CD4-positive, CD25-positive, alpha-beta regulatory T cell (primary cell): ENCODE data around the gene ERCC6. TPM values are rescaled to one million over a fixed set of nuclear protein-coding genes. Genes with fewer than 3 reads are reported as not detected.

Experiments used
- ATAC-seq, 2 donors: fragments of 150-1000 bp; cut with Tn5 transposase; one replicate each; pipeline ENCODE4 v1.10.0; 2021; ENCODE audit warnings: low read depth in 2 of 2, moderate number of reproducible peaks in 2 of 2, moderate library complexity in 1 of 2
- DNase-seq, 3 donors: peaks; one replicate each; pipeline versions ENCODE4 v3.0.0 to v3.0.0-alpha.2; 2012 to 2022; ENCODE audit warnings: mixed read lengths in 1 of 3
- H3K27ac ChIP-seq: one replicate; pipeline ENCODE4 v1.7.0; 2013; ENCODE audit warnings: mild to moderate bottlenecking, low read length; ENCODE audit not compliant: insufficient read depth, poor library complexity, severe bottlenecking
- H3K27me3 ChIP-seq: one replicate; pipeline ENCODE4 v1.7.0; 2013; ENCODE audit warnings: low read length; ENCODE audit not compliant: control insufficient read depth, insufficient read depth
- H3K36me3 ChIP-seq: one replicate; pipeline ENCODE4 v1.7.0; 2013; ENCODE audit warnings: mild to moderate bottlenecking, low read length, moderate library complexity; ENCODE audit not compliant: control insufficient read depth, insufficient read depth
- H3K4me1 ChIP-seq: 2 replicates; pipeline ENCODE4 v1.7.0; 2013; ENCODE audit warnings: mild to moderate bottlenecking, low read length; ENCODE audit not compliant: insufficient read depth, control insufficient read depth, poor library complexity, severe bottlenecking
- H3K4me3 ChIP-seq: one replicate; pipeline ENCODE4 v1.7.0; 2013; ENCODE audit warnings: low read depth, mild to moderate bottlenecking, low read length, moderate library complexity
- H3K9me3 ChIP-seq, 2 experiments: 1 replicate in 1 of 2; 2 replicates in 1 of 2; pipeline ENCODE4 v1.7.0; 2013; ENCODE audit warnings: low read length in 2 of 2, mild to moderate bottlenecking in 1 of 2, moderate library complexity in 1 of 2; ENCODE audit not compliant: control insufficient read depth in 2 of 2
- H3K27ac Mint-ChIP-seq, 3 donors: one replicate each; pipeline ENCODE4 v1.8.0; 2020 to 2022; ENCODE audit warnings: mild to moderate bottlenecking in 3 of 3, mixed read lengths in 3 of 3, moderate library complexity in 2 of 3
- H3K27me3 Mint-ChIP-seq: one replicate; pipeline ENCODE4 v1.8.0; 2022; ENCODE audit warnings: mild to moderate bottlenecking, mixed read lengths
- H3K36me3 Mint-ChIP-seq: one replicate; pipeline ENCODE4 v1.8.0; 2020; ENCODE audit warnings: mixed read lengths
- H3K4me1 Mint-ChIP-seq, 4 donors: one replicate each; pipeline ENCODE4 v1.8.0; 2020 to 2022; ENCODE audit warnings: mixed read lengths in 4 of 4, mild to moderate bottlenecking in 1 of 4
- H3K4me3 Mint-ChIP-seq, 4 donors: one replicate each; pipeline ENCODE4 v1.8.0; 2020 to 2022; ENCODE audit warnings: mild to moderate bottlenecking in 4 of 4, mixed read lengths in 4 of 4, moderate library complexity in 3 of 4
- H3K9me3 Mint-ChIP-seq, 7 donors: one replicate each; pipeline ENCODE4 v1.8.0; 2020 to 2022; ENCODE audit warnings: mixed read lengths in 7 of 7, mild to moderate bottlenecking in 3 of 7, moderate library complexity in 2 of 7
- polyA plus RNA-seq, 4 donors: library from polyadenylated mRNA; unstranded; fragments of 300-500 nt; fragmentation: Illumina TruSeq; gene quantifications; one replicate each; pipeline ENCODE4 v1.2.3, GENCODE V29; 2021
- total RNA-seq: library from RNA; stranded (reverse); gene quantifications from one replicate; pipeline ENCODE4 v1.2.3, GENCODE V29; 2022

Gene ERCC6
- total RNA-seq: 59.9 TPM
- polyA plus RNA-seq: 10 to 100 TPM in 3 of 4 donors, 1 to 10 TPM in 1; 8.9 to 15.1 (median 13.4) TPM

- H3K27ac ChIP-seq: peak within 1 kb of the TSS; percentile 93
- peak within 1 kb of the TSS; percentile 92 for H3K4me3 ChIP-seq
- DNase-seq: peak; percentile 95 to 98 (median 95)
- H3K36me3 ChIP-seq: no peaks in the 10 kb centered on the region
- Mint-ChIP-seq H3K4me3 (peak within 1 kb of the TSS; percentile 90 to 95 (median 94)), H3K4me1 (peaks cover 16 to 53% (median 35%) of the 10 kb centered on the region in 4 donors), H3K9me3 (peaks cover 0 to 4% (median 0%) of the 10 kb centered on the region in 7 donors), H3K27me3 (peaks cover 26% of the 10 kb centered on the region), H3K36me3 (peaks cover 8% of the 10 kb centered on the region), H3K27ac (peak within 1 kb of the TSS; percentile 98 to 99 (median 98))
- H3K9me3 ChIP-seq: no peaks in the 10 kb centered on the region
- peaks cover 24% of the 10 kb centered on the region for H3K4me1 ChIP-seq
- peaks cover 2% of the 10 kb centered on the region for H3K27me3 ChIP-seq
- ATAC-seq: peak; percentile 92 to 93
These were observed at the start of gene ERCC6 for GRCh38 chr10:49538381-49539319. Gene ERCC6 (minus strand): TSS chr10:49539121.

GRCh38 chr10:49587981-49588380 lies 49.1 kb upstream of the ERCC6 start:
- H3K36me3 Mint-ChIP-seq: no peaks in the 10 kb centered on the region
- H3K27ac ChIP-seq: no peak overlapping the region
- no peak overlapping the region for H3K4me3 Mint-ChIP-seq
- H3K27me3 Mint-ChIP-seq: peaks cover 16% of the 10 kb centered on the region
- no peaks in the 10 kb centered on the region for H3K4me1 ChIP-seq
- ATAC-seq (no peak), DNase-seq (no peak)
- no peaks in the 10 kb centered on the region for H3K27me3 ChIP-seq
- no peaks in the 10 kb centered on the region for H3K36me3 ChIP-seq
- peaks cover 0 to 5% (median 0%) of the 10 kb centered on the region in 4 donors for H3K4me1 Mint-ChIP-seq
- H3K9me3 Mint-ChIP-seq: peaks cover 0 to 8% (median 2%) of the 10 kb centered on the region in 7 donors
- H3K9me3 ChIP-seq: peaks cover 0 to 5% of the 10 kb centered on the region in 2 experiments
- no peak overlapping the region for H3K4me3 ChIP-seq
- no peak overlapping the region for H3K27ac Mint-ChIP-seq

GRCh38 chr10:49585387-49585786 lies 46.5 kb upstream of the ERCC6 start:
- no peaks in the 10 kb centered on the region for H3K36me3 Mint-ChIP-seq
- peaks cover 17% of the 10 kb centered on the region for H3K27me3 Mint-ChIP-seq
- peaks cover 0 to 8% (median 0%) of the 10 kb centered on the region in 7 donors for H3K9me3 Mint-ChIP-seq
- H3K27ac Mint-ChIP-seq: no peak overlapping the region
- no peak overlapping the region for H3K27ac ChIP-seq
- H3K4me1 Mint-ChIP-seq: peaks cover 0 to 4% (median 1%) of the 10 kb centered on the region in 4 donors
- no peak overlapping the region for H3K4me3 ChIP-seq
- no peaks in the 10 kb centered on the region for H3K4me1 ChIP-seq
- H3K27me3 ChIP-seq: peaks cover 3% of the 10 kb centered on the region
- peaks cover 0 to 5% of the 10 kb centered on the region in 2 experiments for H3K9me3 ChIP-seq
- DNase-seq (no peak), ATAC-seq (no peak)
- no peaks in the 10 kb centered on the region for H3K36me3 ChIP-seq
- no peak overlapping the region for H3K4me3 Mint-ChIP-seq

GRCh38 chr10:49579621-49580020 lies 40.7 kb upstream of the ERCC6 start:
- Mint-ChIP-seq H3K27ac (no peak overlapping the region), H3K4me1 (peaks cover 0 to 4% (median 1%) of the 10 kb centered on the region in 4 donors), H3K27me3 (peaks cover 7% of the 10 kb centered on the region), H3K4me3 (no peak overlapping the region), H3K9me3 (no peaks in the 10 kb centered on the region), H3K36me3 (no peaks in the 10 kb centered on the region)
- DNase-seq (no peak), ATAC-seq (no peak)
- no peaks in the 10 kb centered on the region for H3K9me3 ChIP-seq
- no peaks in the 10 kb centered on the region for H3K4me1 ChIP-seq
- no peaks in the 10 kb centered on the region for H3K36me3 ChIP-seq
- no peak overlapping the region for H3K4me3 ChIP-seq
- H3K27ac ChIP-seq: no peak overlapping the region
- H3K27me3 ChIP-seq: peaks cover 3% of the 10 kb centered on the region

DNA sequence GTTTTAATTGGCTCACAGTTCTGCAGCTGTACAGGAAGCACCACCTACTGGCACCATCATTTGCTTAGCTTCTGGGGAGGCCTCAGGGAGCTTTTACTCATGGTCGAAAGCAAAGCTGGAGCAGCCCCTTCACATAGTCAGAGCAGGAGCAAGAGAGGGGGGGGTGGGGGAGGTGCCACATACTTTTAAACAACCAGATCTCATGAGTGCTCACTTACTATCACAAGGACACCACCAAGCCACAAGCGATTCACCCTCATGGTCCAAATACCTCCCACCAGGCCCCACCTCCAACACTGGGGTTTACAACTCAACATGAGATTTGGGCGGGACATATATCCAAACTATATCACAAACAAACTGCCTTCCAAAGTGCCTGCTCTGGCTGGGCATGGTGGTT lies 39.5 kb upstream of the ERCC6 start:
- H3K36me3 ChIP-seq: no peaks in the 10 kb centered on the region
- Mint-ChIP-seq H3K36me3 (no peaks in the 10 kb centered on the region), H3K4me3 (no peak overlapping the region), H3K4me1 (peaks cover 0 to 4% (median 1%) of the 10 kb centered on the region in 4 donors), H3K9me3 (no peaks in the 10 kb centered on the region), H3K27ac (no peak overlapping the region), H3K27me3 (peaks cover 10% of the 10 kb centered on the region)
- H3K4me1 ChIP-seq: no peaks in the 10 kb centered on the region
- H3K27ac ChIP-seq: no peak overlapping the region
- H3K4me3 ChIP-seq: no peak overlapping the region
- peaks cover 3% of the 10 kb centered on the region for H3K27me3 ChIP-seq
- H3K9me3 ChIP-seq: no peaks in the 10 kb centered on the region
- ATAC-seq (no peak), DNase-seq (no peak)

GRCh38 chr10:49577182-49577925 lies 38.4 kb upstream of the ERCC6 start:
- peaks cover 4% of the 10 kb centered on the region for H3K27me3 Mint-ChIP-seq

GRCh38 chr10:49575489-49576072 lies 36.7 kb upstream of the ERCC6 start:
- Histone ChIP-seq H3K4me1 (no peaks in the 10 kb centered on the region), H3K9me3 (no peaks in the 10 kb centered on the region), H3K27me3 (no peaks in the 10 kb centered on the region), H3K36me3 (no peaks in the 10 kb centered on the region), H3K4me3 (no peak overlapping the region), H3K27ac (no peak overlapping the region)
- no peak for DNase-seq
- Mint-ChIP-seq H3K36me3 (no peaks in the 10 kb centered on the region), H3K27me3 (peaks cover 4% of the 10 kb centered on the region), H3K4me3 (peak overlapping the region in 1 of 4 donors; percentile 11), H3K27ac (no peak overlapping the region), H3K9me3 (no peaks in the 10 kb centered on the region), H3K4me1 (no peaks in the 10 kb centered on the region)
- no peak for ATAC-seq

More at GRCh38 chr10:49577182-49577925, 38.4 kb upstream of the ERCC6 start:
- Mint-ChIP-seq H3K4me1 (peaks cover 0 to 4% (median 1%) of the 10 kb centered on the region in 4 donors), H3K4me3 (no peak overlapping the region), H3K36me3 (no peaks in the 10 kb centered on the region), H3K9me3 (no peaks in the 10 kb centered on the region), H3K27ac (no peak overlapping the region)
- no peak for DNase-seq
- ATAC-seq: no peak
- Histone ChIP-seq H3K4me1 (no peaks in the 10 kb centered on the region), H3K4me3 (no peak overlapping the region), H3K36me3 (no peaks in the 10 kb centered on the region), H3K9me3 (no peaks in the 10 kb centered on the region), H3K27me3 (no peaks in the 10 kb centered on the region), H3K27ac (no peak overlapping the region)
